ACC112 (cell line): ENCODE measurements around the gene NEK2.

Experiments used
- H2AFZ ChIP-seq: fragments of 200-600 bp; sonication (generic); one replicate; pipeline ENCODE4 v1.6.0; 2017; ENCODE audit warnings: antibody characterized with exemption, low read length; ENCODE audit not compliant: unreplicated experiment
- H3K27ac ChIP-seq: fragments of 200-600 bp; sonication (generic); 2 replicates; pipeline ENCODE4 v1.5.1; 2014; ENCODE audit warnings: low read depth, mild to moderate bottlenecking, antibody characterized with exemption, low read length, moderate library complexity
- H3K27me3 ChIP-seq: fragments of 200-600 bp; sonication (generic); 2 replicates; pipeline ENCODE4 v1.6.1; 2014; ENCODE audit warnings: mild to moderate bottlenecking, antibody characterized with exemption, low read length, moderate library complexity, mixed read lengths; ENCODE audit not compliant: insufficient read depth
- H3K36me3 ChIP-seq: fragments of 200-600 bp; sonication (generic); 2 replicates; pipeline ENCODE4 v1.6.1; 2016; ENCODE audit warnings: mild to moderate bottlenecking, antibody characterized with exemption, low read length, moderate library complexity, mixed read lengths; ENCODE audit not compliant: insufficient read depth
- H3K4me1 ChIP-seq: fragments of 200-600 bp; sonication (generic); one replicate; pipeline ENCODE4 v1.6.1; 2016; ENCODE audit warnings: low read length, mixed read lengths; ENCODE audit not compliant: insufficient read depth, unreplicated experiment, control insufficient read depth
- H3K4me3 ChIP-seq: fragments of 200-600 bp; sonication (generic); 2 replicates; pipeline ENCODE4 v1.5.1; 2014; ENCODE audit warnings: mild to moderate bottlenecking, low read depth, low read length
- H3K79me2 ChIP-seq: fragments of 200-600 bp; sonication (generic); one replicate; pipeline ENCODE4 v1.6.0; 2016; ENCODE audit warnings: low read length; ENCODE audit not compliant: control insufficient read depth, unreplicated experiment, insufficient read depth

Gene NEK2

GRCh38 chr1:211676761-211677160, 1.3 kb upstream of the NEK2 start:
- H3K27me3 ChIP-seq = no peaks in the 10 kb centered on the region
- H2AFZ ChIP-seq = no peak overlapping the region
- H3K79me2 ChIP-seq = peaks cover 15% of the 10 kb centered on the region
- no peak overlapping the region for H3K27ac ChIP-seq
- no peak overlapping the region for H3K4me3 ChIP-seq
- no peaks in the 10 kb centered on the region for H3K36me3 ChIP-seq
- H3K4me1 ChIP-seq = peaks cover 12% of the 10 kb centered on the region

- Histone ChIP-seq H3K79me2 (peaks cover 15% of the 10 kb centered on the region), H3K27me3 (no peaks in the 10 kb centered on the region), H3K4me3 (peak overlapping the region; percentile 82), H3K36me3 (no peaks in the 10 kb centered on the region), H2AFZ (peak overlapping the region; percentile 75), H3K4me1 (peaks cover 12% of the 10 kb centered on the region), H3K27ac (no peak overlapping the region)
Measured at GRCh38 chr1:211676106-211676583, 724 bp upstream of the NEK2 start.

GRCh38 chr1:211667065-211667617, 8.3 kb downstream of the NEK2 start:
- H3K36me3 ChIP-seq = peaks cover 19% of the 10 kb centered on the region
- H3K27me3 ChIP-seq = no peaks in the 10 kb centered on the region
- no peaks in the 10 kb centered on the region for H3K4me1 ChIP-seq
- H3K79me2 ChIP-seq = peaks cover under 1% of the 10 kb centered on the region
- no peak overlapping the region for H3K4me3 ChIP-seq
- no peak overlapping the region for H2AFZ ChIP-seq
- H3K27ac ChIP-seq = no peak overlapping the region

- H3K79me2 ChIP-seq = no peaks in the 10 kb centered on the region
Measured at GRCh38 chr1:211660718-211661222, 14.7 kb downstream of the NEK2 start.

GRCh38 chr1:211656728-211657127, 18.7 kb downstream of the NEK2 start:
- Histone ChIP-seq H3K4me3 (no peak overlapping the region), H2AFZ (no peak overlapping the region), H3K36me3 (no peaks in the 10 kb centered on the region), H3K27me3 (no peaks in the 10 kb centered on the region), H3K4me1 (peaks cover 23% of the 10 kb centered on the region), H3K27ac (no peak overlapping the region), H3K79me2 (no peaks in the 10 kb centered on the region)

More at GRCh38 chr1:211660718-211661222, 14.7 kb downstream of the NEK2 start:
- no peak overlapping the region for H3K27ac ChIP-seq
- H3K4me1 ChIP-seq = no peaks in the 10 kb centered on the region
- H3K27me3 ChIP-seq = no peaks in the 10 kb centered on the region
- H2AFZ ChIP-seq = no peak overlapping the region
- no peak overlapping the region for H3K4me3 ChIP-seq
- peaks cover 6% of the 10 kb centered on the region for H3K36me3 ChIP-seq

- Histone ChIP-seq H3K27ac (peak overlapping the region; percentile 75; the same call in 1 of the 2 replicates), H3K36me3 (no peaks in the 10 kb centered on the region), H3K4me3 (no peak overlapping the region), H2AFZ (peak overlapping the region; percentile 1), H3K27me3 (no peaks in the 10 kb centered on the region), H3K79me2 (no peaks in the 10 kb centered on the region), H3K4me1 (peaks cover 27% of the 10 kb centered on the region)
Measured at GRCh38 chr1:211654838-211655787, 20.3 kb downstream of the NEK2 start.

GRCh38 chr1:211653959-211654496, 21.4 kb downstream of the NEK2 start:
- Histone ChIP-seq H2AFZ (no peak overlapping the region), H3K4me3 (no peak overlapping the region), H3K4me1 (peaks cover 32% of the 10 kb centered on the region), H3K27me3 (no peaks in the 10 kb centered on the region), H3K27ac (peak overlapping the region; percentile 75), H3K79me2 (no peaks in the 10 kb centered on the region), H3K36me3 (no peaks in the 10 kb centered on the region)

GRCh38 chr1:211653293-211653692, 22.1 kb downstream of the NEK2 start:
- no peak overlapping the region for H2AFZ ChIP-seq
- no peak overlapping the region for H3K4me3 ChIP-seq
- no peaks in the 10 kb centered on the region for H3K79me2 ChIP-seq
- no peaks in the 10 kb centered on the region for H3K36me3 ChIP-seq
- peaks cover 39% of the 10 kb centered on the region for H3K4me1 ChIP-seq
- peak overlapping the region; percentile 75 for H3K27ac ChIP-seq
- H3K27me3 ChIP-seq = no peaks in the 10 kb centered on the region

GRCh38 chr1:211652371-211652770, 23.1 kb downstream of the NEK2 start:
- Histone ChIP-seq H3K79me2 (no peaks in the 10 kb centered on the region), H2AFZ (no peak overlapping the region), H3K27ac (no peak overlapping the region), H3K27me3 (no peaks in the 10 kb centered on the region), H3K36me3 (no peaks in the 10 kb centered on the region), H3K4me1 (peaks cover 48% of the 10 kb centered on the region), H3K4me3 (no peak overlapping the region)

- Histone ChIP-seq H3K27ac (no peak overlapping the region), H3K79me2 (no peaks in the 10 kb centered on the region), H3K4me1 (peaks cover 59% of the 10 kb centered on the region), H3K4me3 (no peak overlapping the region), H3K36me3 (no peaks in the 10 kb centered on the region), H3K27me3 (no peaks in the 10 kb centered on the region), H2AFZ (no peak overlapping the region)
Measured at GRCh38 chr1:211650904-211651303, 24.5 kb downstream of the NEK2 start.
